GM21447 (cell line): Measurements from ENCODE around the gene CTBP2.
"Not testable (repeated sequence)": the region's sequence is repeated elsewhere in the genome, so short reads cannot be mapped to it uniquely, and the experiment has no call there.

Experiments
- ATAC-seq: cut with Tn5 transposase; IDR thresholded peaks from one replicate; pipeline ENCODE4 v1.9.1; 2021; ENCODE audit not compliant: unreplicated experiment

CTBP2 gene

GRCh38 chr10:125073996-125074395 is 86.4 kb downstream of the CTBP2 start:
- no peak for ATAC-seq

- no peak for ATAC-seq
These were observed 87.6 kb downstream of the CTBP2 start for GRCh38 chr10:125072794-125073193.

GRCh38 chr10:125071008-125071407 is 89.4 kb downstream of the CTBP2 start:
- no peak for ATAC-seq

- ATAC-seq: no peak
These were observed 92.0 kb downstream of the CTBP2 start for GRCh38 chr10:125068406-125068805.

- ATAC-seq: no peak
These were observed 92.6 kb downstream of the CTBP2 start for GRCh38 chr10:125067764-125068163.

- ATAC-seq: no peak
These were observed 93.5 kb downstream of the CTBP2 start for GRCh38 chr10:125066764-125067450.

- ATAC-seq: peak; percentile 92
These were observed 95.5 kb downstream of the CTBP2 start for GRCh38 chr10:125064681-125065492.

- ATAC-seq: no peak
These were observed 97.0 kb downstream of the CTBP2 start for GRCh38 chr10:125063256-125063925.

GRCh38 chr10:125062914-125063230 is 97.5 kb downstream of the CTBP2 start:
- ATAC-seq: no peak

- ATAC-seq: no peak
These were observed 98.0 kb downstream of the CTBP2 start for GRCh38 chr10:125062227-125062913.

GRCh38 chr10:125061557-125062226 is 98.7 kb downstream of the CTBP2 start:
- ATAC-seq: no peak

GRCh38 chr10:125060826-125061556 is 99.4 kb downstream of the CTBP2 start:
- no peak for ATAC-seq

- no peak for ATAC-seq
These were observed 99.9 kb downstream of the CTBP2 start for GRCh38 chr10:125060482-125060825.

GRCh38 chr10:125060026-125060425 is 100.3 kb downstream of the CTBP2 start:
- no peak for ATAC-seq

- not testable (repeated sequence) for ATAC-seq
These were observed 101.0 kb downstream of the CTBP2 start for GRCh38 chr10:125059348-125059747.

- no peak for ATAC-seq
These were observed 103.0 kb downstream of the CTBP2 start for GRCh38 chr10:125057158-125058001.

GRCh38 chr10:125056161-125057132 is 103.9 kb downstream of the CTBP2 start:
- ATAC-seq: no peak

GRCh38 chr10:125055446-125055845 is 104.9 kb downstream of the CTBP2 start:
- ATAC-seq: no peak
